ENCODE results near the gene PCNX2. TPM values are rescaled to one million over a fixed set of nuclear protein-coding genes. Genes with fewer than 3 reads are reported as not detected.

The PCNX2 gene
- total RNA-seq, 1 experiment from 2014 or later = 50.8 TPM

- ATAC-seq = no peak
- CTCF ChIA-PET = no interaction called here
- Mint-ChIP-seq H3K9me3 (no peaks in the 10 kb centered on the region), H3K4me3 (no peak overlapping the region), H3K36me3 (peaks cover 65% of the 10 kb centered on the region), H3K27ac (no peak overlapping the region), H3K27me3 (ENCODE audit: low read depth) (no peaks in the 10 kb centered on the region), H3K4me1 (peaks cover 17% of the 10 kb centered on the region)
- TF ChIP-seq MAX (CRISPR knock-in tag; IDR thresholded peaks at IDR 0.05) = no peak
- TF ChIP-seq FOXJ3 (CRISPR knock-in tag; IDR thresholded peaks at IDR 0.05; ENCODE audit: borderline replicate concordance) = no peak
- TF ChIP-seq CREB1 (CRISPR knock-in tag; IDR thresholded peaks at IDR 0.05) = no peak
- TF ChIP-seq ATF6 (CRISPR knock-in tag; IDR thresholded peaks at IDR 0.05) = no peak
- TF ChIP-seq PRRX2 (CRISPR knock-in tag; IDR thresholded peaks at IDR 0.05) = no peak
- no peak for TF ChIP-seq ZNF425 (CRISPR knock-in tag; conservative IDR thresholded peaks at IDR 0.05)
- no peak for TF ChIP-seq SP1 (CRISPR knock-in tag; conservative IDR thresholded peaks at IDR 0.05)
- TF ChIP-seq STAT6 (CRISPR knock-in tag; conservative IDR thresholded peaks at IDR 0.05; ENCODE audit: low read depth) = no peak
- TF ChIP-seq KAT7 (CRISPR knock-in tag; IDR thresholded peaks at IDR 0.05; ENCODE audit: borderline replicate concordance) = no peak
- no peak for TF ChIP-seq ZBTB43 (CRISPR knock-in tag; IDR thresholded peaks at IDR 0.05)
- TF ChIP-seq CDX4 (CRISPR knock-in tag; IDR thresholded peaks at IDR 0.05; ENCODE audit: borderline replicate concordance) = no peak
- no peak for TF ChIP-seq ZNF416 (CRISPR knock-in tag; IDR thresholded peaks at IDR 0.05)
- no peak for TF ChIP-seq FOXP4 (CRISPR knock-in tag; IDR thresholded peaks at IDR 0.05)
- no peak for TF ChIP-seq ZSCAN18 (CRISPR knock-in tag; IDR thresholded peaks at IDR 0.05)
- TF ChIP-seq GABPB1 (CRISPR knock-in tag; IDR thresholded peaks at IDR 0.05) = no peak
- no peak for DNase-seq (ENCODE audit: low spot score)
- POLR2A ChIA-PET = no interaction called here
Observed at GRCh38 chr1:233246965-233247364, 48.6 kb downstream of the PCNX2 start.

All from WTC11 (cell line).